Heart left ventricle (tissue), 16 donors: ENCODE data around the gene ZNF550. TPM values are rescaled to one million over a fixed set of nuclear protein-coding genes. Genes with fewer than 3 reads are reported as not detected.
A peak's percentile ranks its signal among the peaks of the same experiment; 100 is the strongest.
"Not testable (repeated sequence)": the region's sequence is repeated elsewhere in the genome, so short reads cannot be mapped to it uniquely, and the experiment has no call there.

Source experiments
- ATAC-seq, 4 donors: fragments of 200-7000 bp; cut with Tn5 transposase; one replicate each; pipeline ENCODE4 v1.9.1; 2020 to 2022; ENCODE audit warnings: moderate library complexity in 4 of 4, mild to moderate bottlenecking in 3 of 4, moderate number of reproducible peaks in 1 of 4
- DNase-seq, 5 donors: peaks; one replicate each; pipeline ENCODE4 v3.0.0-alpha.2; 2020
- H3K27ac ChIP-seq, 12 donors: fragments of 200-600 bp; sonication (generic) in 4 of 12; one replicate each; pipeline versions ENCODE4 v1.5.0 to v1.8.0; 2016 to 2022; ENCODE audit warnings: mild to moderate bottlenecking in 2 of 12
- H3K27me3 ChIP-seq, 9 donors: fragments of 200-600 bp; sonication (generic) in 2 of 9; one replicate each; pipeline versions ENCODE4 v1.5.1 to v1.8.0; 2016 to 2022; ENCODE audit warnings: mild to moderate bottlenecking in 3 of 9
- H3K36me3 ChIP-seq, 9 donors: fragments of 200-600 bp; sonication (generic) in 2 of 9; one replicate each; pipeline versions ENCODE4 v1.5.0 to v1.8.0; 2018 to 2022; ENCODE audit warnings: mild to moderate bottlenecking in 2 of 9
- H3K4me1 ChIP-seq, 12 donors: fragments of 200-600 bp; sonication (generic) in 4 of 12; one replicate each; pipeline versions ENCODE4 v1.5.0 to v1.8.0; 2016 to 2022; ENCODE audit warnings: mild to moderate bottlenecking in 3 of 12
- H3K4me3 ChIP-seq, 12 donors: fragments of 200-600 bp; sonication (generic) in 4 of 12; one replicate each; pipeline versions ENCODE4 v1.5.0 to v1.8.0; 2017 to 2022; ENCODE audit warnings: mild to moderate bottlenecking in 9 of 12, moderate library complexity in 4 of 12
- H3K9me3 ChIP-seq, 12 donors: fragments of 200-600 bp; sonication (generic) in 4 of 12; one replicate each; pipeline versions ENCODE4 v1.5.0 to v1.8.0; 2016 to 2022; ENCODE audit warnings: mild to moderate bottlenecking in 1 of 12
- POLR2A ChIP-seq, 2 donors: fragments of 450-650 bp; IDR thresholded peaks; one replicate each; pipeline ENCODE4 v1.6.1; 2017; ENCODE audit warnings: antibody characterized with exemption in 2 of 2, mild to moderate bottlenecking in 2 of 2, moderate library complexity in 2 of 2
- WGBS, 4 donors: extraction: QIAGEN DNeasy Blood & Tissue Kit in 2 of 4; methylation state at CpG; one replicate each; pipeline versions ENCODE4 v1.1.5 to v1.1.7; 2013 to 2018; 5-methylcytosine and 5-hydroxymethylcytosine counted together
- intact Hi-C, 10 donors: fragments of 100-400 bp; cut with DNase I; formaldehyde crosslinking; loops; one replicate each; pipeline versions ENCODE4 v1.11.1 to v1.14.2; 2022
- polyA plus RNA-seq, 2 donors: library from polyadenylated mRNA; stranded (reverse); fragments of 200-250 nt; gene quantifications; one replicate each; pipeline ENCODE4 v1.2.3, GENCODE V29; 2013
- total RNA-seq, 9 donors: library from RNA; depleted of rRNA in 2 of 9; stranded (reverse); fragments of >200 nt in 2 of 9; fragmentation: NEBNext Ultra II Directional in 3 of 9; extraction: Animal tissue kit (Norgen Biotek cat#: 25700) in 3 of 9; gene quantifications; one replicate each; pipeline versions ENCODE4 v1.1.0 to v1.2.4, GENCODE V29; 2016 to 2023
- TF ChIP-seq, protein P1 (sequence below), 12 donors: fragments of 200-600 bp; sonication (generic) in 4 of 12; IDR thresholded peaks; one replicate each; pipeline versions ENCODE4 v1.5.0 to v1.8.0; 2018 to 2022; ENCODE audit warnings: antibody characterized with exemption in 12 of 12, mild to moderate bottlenecking in 5 of 12
- donor health status: ischemic (EF 13 %, LVEDD 7.1; RV severe dilation, severe dysfunction).
- donor health status: healthy with polysubstance abuse.
- donor health status: DM: no; HTN: yes; CAD: no.
- donor health status: DM: no; HTN: no; CAD: no.
- donor health status: ischemic (EF 25% LVEDD 6.9; RV normal size, moderate dysfunction).
- donor health status: ischemic (EF 25% LVEDD 5.7; RV mildly dilated, moderate dysfunction).
- donor health status: healthy.
- donor health status: DM: yes; HTN: yes; CAD: no.
- donor health status: ischemic (EF 35%, LVEDD 5.7; RV mildly dilated, moderate dysfunction).
- donor health status: nonischemic (EF 11% LVEDD 7.7; RV severe dilation, severe dysfunction).
- donor health status: DM: yes; HTN: yes; CAD: no.
- donor health status: PGD.
- donor health status: ischemic (EF 29% LVEDD 5.4; RV normal size, mild dysfunction).
- donor health status: nonischemic (EF 23%, LVEDD 6.1; RV moderate dilation, normal function).

Gene ZNF550
- total and polyA plus RNA-seq, 11 donors, result 3.6 to 10.1 (median 6.9) TPM

DNA sequence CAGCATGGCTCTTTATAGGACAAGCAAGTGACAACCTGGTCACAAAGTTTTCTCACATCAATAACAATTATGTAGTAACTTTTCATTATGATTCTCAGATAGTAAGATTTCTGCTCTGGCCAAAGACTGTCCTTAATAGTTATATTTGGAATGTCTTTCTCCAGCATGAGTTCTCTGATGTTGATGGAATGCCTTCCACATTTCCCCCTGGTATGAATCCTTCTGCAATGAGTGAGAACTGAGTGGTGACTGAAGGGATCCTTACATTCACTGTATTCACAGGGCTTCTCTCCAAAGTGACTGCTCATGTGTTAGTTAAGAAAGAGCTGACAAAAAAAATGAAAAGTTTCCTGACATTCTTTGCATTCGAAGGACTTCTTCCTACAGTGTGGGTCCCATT is 13.2 kb downstream of the ZNF550 start:
- no peak for DNase-seq
- H3K27ac ChIP-seq, result no peak overlapping the region
- no peak for TF ChIP-seq POLR2A (IDR thresholded peaks at IDR 0.05)
- TF ChIP-seq, protein P1, sequence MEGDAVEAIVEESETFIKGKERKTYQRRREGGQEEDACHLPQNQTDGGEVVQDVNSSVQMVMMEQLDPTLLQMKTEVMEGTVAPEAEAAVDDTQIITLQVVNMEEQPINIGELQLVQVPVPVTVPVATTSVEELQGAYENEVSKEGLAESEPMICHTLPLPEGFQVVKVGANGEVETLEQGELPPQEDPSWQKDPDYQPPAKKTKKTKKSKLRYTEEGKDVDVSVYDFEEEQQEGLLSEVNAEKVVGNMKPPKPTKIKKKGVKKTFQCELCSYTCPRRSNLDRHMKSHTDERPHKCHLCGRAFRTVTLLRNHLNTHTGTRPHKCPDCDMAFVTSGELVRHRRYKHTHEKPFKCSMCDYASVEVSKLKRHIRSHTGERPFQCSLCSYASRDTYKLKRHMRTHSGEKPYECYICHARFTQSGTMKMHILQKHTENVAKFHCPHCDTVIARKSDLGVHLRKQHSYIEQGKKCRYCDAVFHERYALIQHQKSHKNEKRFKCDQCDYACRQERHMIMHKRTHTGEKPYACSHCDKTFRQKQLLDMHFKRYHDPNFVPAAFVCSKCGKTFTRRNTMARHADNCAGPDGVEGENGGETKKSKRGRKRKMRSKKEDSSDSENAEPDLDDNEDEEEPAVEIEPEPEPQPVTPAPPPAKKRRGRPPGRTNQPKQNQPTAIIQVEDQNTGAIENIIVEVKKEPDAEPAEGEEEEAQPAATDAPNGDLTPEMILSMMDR (IDR thresholded peaks at IDR 0.05), result no peak
- H3K27me3 ChIP-seq, result no peaks in the 10 kb centered on the region
- H3K4me1 ChIP-seq, result no peaks in the 10 kb centered on the region
- intact Hi-C loops, result no loop called here
- ATAC-seq, result no peak
- no peak overlapping the region for H3K4me3 ChIP-seq
- WGBS, 4 donors, result 94 to 100% (median 100%) methylated on average over 1 of the region's 1 CpG
- peaks cover 0 to 100% (median 85%) of the 10 kb centered on the region in 12 donors for H3K9me3 ChIP-seq
- peaks cover 10 to 100% (median 91%) of the 10 kb centered on the region in 9 donors for H3K36me3 ChIP-seq

DNA sequence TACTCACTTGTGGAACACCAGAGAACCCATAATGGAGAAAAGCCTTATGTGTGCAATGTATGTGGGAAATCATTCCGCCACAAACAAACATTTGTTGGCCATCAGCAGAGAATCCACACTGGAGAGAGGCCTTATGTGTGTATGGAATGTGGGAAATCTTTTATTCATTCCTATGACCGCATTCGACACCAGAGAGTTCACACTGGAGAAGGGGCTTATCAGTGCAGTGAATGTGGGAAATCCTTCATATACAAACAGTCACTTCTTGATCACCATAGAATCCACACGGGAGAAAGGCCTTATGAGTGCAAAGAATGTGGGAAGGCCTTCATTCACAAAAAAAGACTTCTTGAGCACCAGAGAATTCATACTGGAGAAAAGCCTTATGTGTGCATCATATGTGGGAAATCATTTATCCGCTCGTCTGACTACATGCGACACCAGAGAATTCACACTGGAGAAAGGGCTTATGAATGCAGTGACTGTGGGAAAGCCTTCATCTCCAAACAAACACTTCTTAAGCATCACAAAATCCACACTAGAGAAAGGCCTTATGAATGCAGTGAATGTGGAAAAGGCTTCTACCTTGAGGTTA is 21.6 kb downstream of the ZNF550 start:
- no peak for DNase-seq
- TF ChIP-seq, protein P1 (IDR thresholded peaks at IDR 0.05), result no peak
- TF ChIP-seq POLR2A (IDR thresholded peaks at IDR 0.05), result no peak
- H3K36me3 ChIP-seq, result peaks cover 12 to 100% (median 72%) of the 10 kb centered on the region in 9 donors
- H3K27ac ChIP-seq, result no peak overlapping the region
- no peaks in the 10 kb centered on the region for H3K27me3 ChIP-seq
- ATAC-seq, result no peak
- 96 to 99% (median 98%) methylated on average over 7 of the region's 7 CpGs for WGBS, 4 donors
- intact Hi-C loops, result no loop called here
- H3K4me1 ChIP-seq, result no peaks in the 10 kb centered on the region
- H3K9me3 ChIP-seq, result peaks cover 0 to 100% (median 93%) of the 10 kb centered on the region in 12 donors
- H3K4me3 ChIP-seq, result no peak overlapping the region

DNA sequence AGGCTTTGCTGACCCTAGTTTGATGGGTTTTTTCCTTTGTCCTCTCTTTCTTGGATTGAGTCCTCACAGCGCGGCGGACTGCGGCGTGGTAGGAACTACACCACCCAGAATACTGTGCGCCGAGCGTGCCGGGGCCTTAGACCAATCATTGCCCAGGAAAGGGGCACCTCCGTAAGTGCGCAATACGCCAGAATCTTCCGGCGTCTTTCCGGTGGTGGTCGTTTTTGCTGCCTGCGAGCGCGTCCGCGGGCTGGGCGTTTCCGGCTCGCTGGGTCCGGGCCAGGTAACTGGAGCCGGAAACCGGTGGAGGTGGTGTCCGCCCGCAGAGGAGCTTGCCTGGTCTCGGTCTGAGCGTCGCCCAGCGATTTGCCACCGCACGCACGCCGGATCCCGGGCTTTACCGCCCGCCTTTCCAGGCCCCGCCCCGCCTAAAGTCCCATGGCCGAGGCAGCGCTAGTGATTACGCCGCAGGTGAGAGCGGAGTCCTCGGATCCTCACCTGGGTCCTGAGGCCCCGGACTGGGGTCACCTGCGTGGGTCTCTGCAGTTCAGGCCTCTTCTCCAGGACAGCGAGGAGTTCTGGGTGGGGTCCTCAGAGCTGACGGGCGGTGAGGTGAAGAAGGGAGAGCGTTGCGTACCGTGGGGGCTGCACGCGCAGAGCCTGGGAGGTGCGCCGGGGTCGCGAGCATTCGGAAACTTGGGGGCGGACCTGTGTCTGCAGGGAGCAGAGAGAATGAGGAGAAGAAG is 32.4 kb downstream of the ZNF550 start, which contains the start of gene ZNF549:
TSS of gene ZNF549 (plus strand) at position 221 of the 746 bp plus-strand sequence. CDS start at position 439, 218 bp downstream.
- Histone ChIP-seq H3K4me1 (peaks cover 0 to 16% (median 13%) of the 10 kb centered on the region in 12 donors), H3K36me3 (peaks cover 0 to 21% (median 13%) of the 10 kb centered on the region in 9 donors), H3K27ac (peak within 1 kb of the TSS; percentile 59 to 91 (median 84)), H3K27me3 (no peaks in the 10 kb centered on the region), H3K4me3 (peak within 1 kb of the TSS; percentile 69 to 98 (median 84)), H3K9me3 (peaks cover 0 to 33% (median 9%) of the 10 kb centered on the region in 12 donors)
- 0 to 2% (median 1%) methylated on average over 52 to 64 of the region's 64 CpGs for WGBS, 4 donors
- peak in 1 of 2 donors; percentile 46 for TF ChIP-seq POLR2A (IDR thresholded peaks at IDR 0.05)
- TF ChIP-seq, protein P1 (IDR thresholded peaks at IDR 0.05), result no peak
- ATAC-seq (peak; percentile 100), DNase-seq (peak; percentile 89 to 93 (median 91))
- intact Hi-C loops, result loop anchor here in 2 of 10 donors (2.0 to 5.0 kb wide), 2 partner anchors 31 to 50 kb away; partner anchors contain the start of genes ZNF416 (in 1 of the 2) and ZNF550 (in 1 of the 2)

DNA sequence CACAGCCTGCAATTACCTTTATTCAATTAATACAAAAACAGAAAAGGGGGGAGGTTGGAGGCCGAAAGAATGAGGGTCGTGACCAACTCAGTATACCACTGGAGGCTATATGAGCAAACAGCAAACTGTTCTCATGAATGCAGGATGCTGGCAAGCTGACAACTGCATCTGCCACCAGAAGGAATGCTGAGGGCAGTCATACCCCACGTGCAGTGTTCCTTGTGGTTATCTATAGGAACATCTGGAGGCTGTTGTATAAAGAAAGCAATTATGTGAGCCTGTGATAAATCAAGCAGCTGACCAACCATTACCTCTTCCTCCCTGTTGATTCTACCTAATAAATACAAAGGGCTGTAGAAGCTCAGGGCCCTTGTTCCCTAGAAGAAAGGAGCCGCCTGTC is 41.6 kb downstream of the ZNF550 start:
- H3K4me3 ChIP-seq, ATAC-seq, DNase-seq, H3K4me1 ChIP-seq, intact Hi-C loops, H3K27ac ChIP-seq, H3K27me3 ChIP-seq: not testable (repeated sequence)
- 87 to 91% (median 89%) methylated on average over 4 of the region's 4 CpGs for WGBS, 4 donors
- peaks cover 0 to 48% (median 26%) of the 10 kb centered on the region in 9 donors for H3K36me3 ChIP-seq
- H3K9me3 ChIP-seq, result peaks cover 0 to 20% (median 14%) of the 10 kb centered on the region in 12 donors
